ENCODE measurements around the gene SNORC. TPM values are rescaled to one million over a fixed set of nuclear protein-coding genes. Genes with fewer than 3 reads are reported as not detected.
"Not testable (repeated sequence)": the region's sequence is repeated elsewhere in the genome, so short reads cannot be mapped to it uniquely, and the experiment has no call there.

Gene SNORC
- total and polyA plus RNA-seq, 5 experiments from 2014 or later, result 4.0 to 4.7 TPM; not detected in 3

GRCh38 chr2:232852081-232852480, 18.0 kb upstream of the SNORC start:
- H3K27me3 Mint-ChIP-seq, ATAC-seq, H3K4me3 Mint-ChIP-seq, H3K9me3 Mint-ChIP-seq, DNase-seq, H3K4me1 Mint-ChIP-seq, POLR2A ChIA-PET: not testable (repeated sequence)
- Mint-ChIP-seq H3K27ac (peak overlapping the region in 5 of 10 donors; percentile 7 to 47 (median 32)), H3K36me3 (peaks cover 13 to 92% (median 14%) of the 10 kb centered on the region in 3 donors)

GRCh38 chr2:232852676-232853075, 17.4 kb upstream of the SNORC start:
- peaks cover 14 to 92% (median 16%) of the 10 kb centered on the region in 3 donors for H3K36me3 Mint-ChIP-seq
- no peaks in the 10 kb centered on the region for H3K9me3 Mint-ChIP-seq

GRCh38 chr2:232854082-232854481, 16.0 kb upstream of the SNORC start:
- Mint-ChIP-seq H3K27ac (peak overlapping the region in 1 of 10 donors; percentile 89), H3K4me1 (peaks cover 0 to 6% (median 0%) of the 10 kb centered on the region in 4 donors), H3K9me3 (no peaks in the 10 kb centered on the region), H3K4me3 (no peak overlapping the region), H3K36me3 (peaks cover 10 to 93% (median 21%) of the 10 kb centered on the region in 3 donors), H3K27me3 (no peaks in the 10 kb centered on the region)
- ATAC-seq, result no peak
- DNase-seq, result no peak
- POLR2A ChIA-PET, result interaction anchor here (1.1 kb wide), 1 partner anchor 397 kb away, joined by 3 read pairs; the partner anchor contains the start of gene ATG16L1

More at GRCh38 chr2:232852676-232853075, 17.4 kb upstream of the SNORC start:
- Mint-ChIP-seq H3K27me3 (no peaks in the 10 kb centered on the region), H3K4me1 (peaks cover 0 to 6% (median 0%) of the 10 kb centered on the region in 4 donors), H3K4me3 (no peak overlapping the region), H3K27ac (peak overlapping the region in 2 of 10 donors; percentile 40 to 74)
- POLR2A ChIA-PET, result no interaction called here
- ATAC-seq, result no peak
- DNase-seq, result no peak

GRCh38 chr2:232857158-232857563, 12.9 kb upstream of the SNORC start:
- DNase-seq, result no peak
- Mint-ChIP-seq H3K4me3 (no peak overlapping the region), H3K27ac (peak overlapping the region in 2 of 10 donors; percentile 31 to 40), H3K4me1 (peaks cover 0 to 5% (median 0%) of the 10 kb centered on the region in 4 donors), H3K36me3 (peaks cover 0 to 84% (median 22%) of the 10 kb centered on the region in 3 donors), H3K9me3 (no peaks in the 10 kb centered on the region), H3K27me3 (no peaks in the 10 kb centered on the region)
- POLR2A ChIA-PET, result no interaction called here
- no peak for ATAC-seq

GRCh38 chr2:232859385-232859916, 10.6 kb upstream of the SNORC start:
- ATAC-seq (no peak), DNase-seq (no peak)
- POLR2A ChIA-PET, result no interaction called here
- Mint-ChIP-seq H3K4me1 (peaks cover 0 to 2% (median 0%) of the 10 kb centered on the region in 4 donors), H3K27ac (peak overlapping the region in 4 of 10 donors; percentile 33 to 75 (median 57)), H3K36me3 (peaks cover 0 to 72% (median 19%) of the 10 kb centered on the region in 3 donors), H3K27me3 (no peaks in the 10 kb centered on the region), H3K4me3 (peak overlapping the region in 1 of 10 donors; percentile 10), H3K9me3 (no peaks in the 10 kb centered on the region)

GRCh38 chr2:232860593-232861241, 9.3 kb upstream of the SNORC start:
- H3K4me3 Mint-ChIP-seq, result no peak overlapping the region
- H3K9me3 Mint-ChIP-seq, result no peaks in the 10 kb centered on the region
- H3K36me3 Mint-ChIP-seq, result peaks cover 0 to 60% (median 22%) of the 10 kb centered on the region in 3 donors
- DNase-seq (no peak), ATAC-seq (no peak)
- POLR2A ChIA-PET, result no interaction called here
- no peaks in the 10 kb centered on the region for H3K27me3 Mint-ChIP-seq
- H3K4me1 Mint-ChIP-seq, result peaks cover 0 to 2% (median 0%) of the 10 kb centered on the region in 4 donors
- H3K27ac Mint-ChIP-seq, result no peak overlapping the region

GRCh38 chr2:232861353-232861752, 8.7 kb upstream of the SNORC start:
- Mint-ChIP-seq H3K9me3 (no peaks in the 10 kb centered on the region), H3K36me3 (peaks cover 0 to 53% (median 22%) of the 10 kb centered on the region in 3 donors), H3K4me1 (peaks cover 0 to 2% (median 0%) of the 10 kb centered on the region in 4 donors), H3K27ac (no peak overlapping the region), H3K27me3 (no peaks in the 10 kb centered on the region), H3K4me3 (no peak overlapping the region)
- no peak for DNase-seq
- POLR2A ChIA-PET, result no interaction called here
- ATAC-seq, result no peak

GRCh38 chr2:232863996-232864395, 6.1 kb upstream of the SNORC start:
- ATAC-seq, result no peak
- POLR2A ChIA-PET, result no interaction called here
- no peaks in the 10 kb centered on the region for H3K9me3 Mint-ChIP-seq
- peak overlapping the region in 1 of 10 donors; percentile 60 for H3K27ac Mint-ChIP-seq
- peaks cover 0 to 27% (median 5%) of the 10 kb centered on the region in 3 donors for H3K36me3 Mint-ChIP-seq
- peaks cover 0 to 2% (median 0%) of the 10 kb centered on the region in 4 donors for H3K4me1 Mint-ChIP-seq
- no peak overlapping the region for H3K4me3 Mint-ChIP-seq
- H3K27me3 Mint-ChIP-seq, result no peaks in the 10 kb centered on the region
- no peak for DNase-seq

- Mint-ChIP-seq H3K4me3 (no peak overlapping the region), H3K9me3 (no peaks in the 10 kb centered on the region)
These were observed 4.9 kb upstream of the SNORC start for GRCh38 chr2:232865165-232865564.

GRCh38 chr2:232866104-232866503, 4.0 kb upstream of the SNORC start:
- DNase-seq, result no peak
- POLR2A ChIA-PET, result interaction anchor here (0.7 kb wide), 1 partner anchor 341 kb away, joined by 4 read pairs; no protein-coding TSS in a partner anchor
- peaks cover 0 to 3% (median 0%) of the 10 kb centered on the region in 4 donors for H3K4me1 Mint-ChIP-seq
- no peak overlapping the region for H3K4me3 Mint-ChIP-seq
- H3K9me3 Mint-ChIP-seq, result no peaks in the 10 kb centered on the region
- H3K27me3 Mint-ChIP-seq, result no peaks in the 10 kb centered on the region
- peaks cover 0 to 10% (median 2%) of the 10 kb centered on the region in 3 donors for H3K36me3 Mint-ChIP-seq
- peak overlapping the region in 1 of 10 donors; percentile 58 for H3K27ac Mint-ChIP-seq
- no peak for ATAC-seq

More at GRCh38 chr2:232865165-232865564, 4.9 kb upstream of the SNORC start:
- ATAC-seq (no peak), DNase-seq (no peak)
- no peaks in the 10 kb centered on the region for H3K27me3 Mint-ChIP-seq
- peaks cover 0 to 3% (median 0%) of the 10 kb centered on the region in 4 donors for H3K4me1 Mint-ChIP-seq
- peak overlapping the region in 2 of 10 donors; percentile 39 to 83 for H3K27ac Mint-ChIP-seq
- peaks cover 0 to 17% (median 2%) of the 10 kb centered on the region in 3 donors for H3K36me3 Mint-ChIP-seq
- POLR2A ChIA-PET, result interaction anchor here (0.7 kb wide), 1 partner anchor 342 kb away, joined by 4 read pairs; no protein-coding TSS in a partner anchor

- ATAC-seq (no peak), DNase-seq (peak in 1 of 10 donors; percentile 45)
- Mint-ChIP-seq H3K9me3 (no peaks in the 10 kb centered on the region), H3K4me3 (no peak overlapping the region), H3K27me3 (peaks cover 2 to 6% (median 3%) of the 10 kb centered on the region in 5 donors), H3K4me1 (peaks cover 0 to 5% (median 2%) of the 10 kb centered on the region in 4 donors), H3K27ac (peak overlapping the region in 1 of 10 donors; percentile 60), H3K36me3 (peaks cover 0 to 2% (median 0%) of the 10 kb centered on the region in 3 donors)
- POLR2A ChIA-PET, result no interaction called here
These were observed 686 bp upstream of the SNORC start for GRCh38 chr2:232869138-232870017.

GRCh38 chr2:232870766-232871371, 805 bp downstream of the SNORC start:
- no peak for ATAC-seq
- Mint-ChIP-seq H3K36me3 (peaks cover 0 to 2% (median 0%) of the 10 kb centered on the region in 3 donors), H3K4me3 (no peak overlapping the region), H3K4me1 (peaks cover 4 to 10% (median 6%) of the 10 kb centered on the region in 4 donors), H3K27ac (no peak overlapping the region), H3K27me3 (peaks cover 2 to 20% (median 11%) of the 10 kb centered on the region in 5 donors), H3K9me3 (no peaks in the 10 kb centered on the region)
- POLR2A ChIA-PET, result no interaction called here
- DNase-seq, result peak in 1 of 10 donors; percentile 57
